Subcutaneous adipose tissue (tissue), 4 donors: ENCODE measurements around the gene ADORA2B. TPM values are rescaled to one million over a fixed set of nuclear protein-coding genes. Genes with fewer than 3 reads are reported as not detected.

Source experiments
- total RNA-seq, 4 donors: library from RNA; depleted of rRNA; stranded (reverse); fragments of >200 nt; gene quantifications; one replicate each; pipeline ENCODE4 v1.1.0, GENCODE V29; 2016
- TF ChIP-seq, protein P1 (sequence below): fragments of 450-650 bp; IDR thresholded peaks from one replicate; pipeline ENCODE4 v1.5.1; 2016; ENCODE audit warnings: low read depth, mild to moderate bottlenecking, control low read depth, antibody characterized with exemption, moderate library complexity

ADORA2B gene
- total RNA-seq, 4 donors from 2014 or later = 1.1 to 11.4 (median 1.3) TPM; not detected in 1

- TF ChIP-seq, protein P1, sequence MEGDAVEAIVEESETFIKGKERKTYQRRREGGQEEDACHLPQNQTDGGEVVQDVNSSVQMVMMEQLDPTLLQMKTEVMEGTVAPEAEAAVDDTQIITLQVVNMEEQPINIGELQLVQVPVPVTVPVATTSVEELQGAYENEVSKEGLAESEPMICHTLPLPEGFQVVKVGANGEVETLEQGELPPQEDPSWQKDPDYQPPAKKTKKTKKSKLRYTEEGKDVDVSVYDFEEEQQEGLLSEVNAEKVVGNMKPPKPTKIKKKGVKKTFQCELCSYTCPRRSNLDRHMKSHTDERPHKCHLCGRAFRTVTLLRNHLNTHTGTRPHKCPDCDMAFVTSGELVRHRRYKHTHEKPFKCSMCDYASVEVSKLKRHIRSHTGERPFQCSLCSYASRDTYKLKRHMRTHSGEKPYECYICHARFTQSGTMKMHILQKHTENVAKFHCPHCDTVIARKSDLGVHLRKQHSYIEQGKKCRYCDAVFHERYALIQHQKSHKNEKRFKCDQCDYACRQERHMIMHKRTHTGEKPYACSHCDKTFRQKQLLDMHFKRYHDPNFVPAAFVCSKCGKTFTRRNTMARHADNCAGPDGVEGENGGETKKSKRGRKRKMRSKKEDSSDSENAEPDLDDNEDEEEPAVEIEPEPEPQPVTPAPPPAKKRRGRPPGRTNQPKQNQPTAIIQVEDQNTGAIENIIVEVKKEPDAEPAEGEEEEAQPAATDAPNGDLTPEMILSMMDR = no peak
Measured at GRCh38 chr17:15910791-15911190, 34.1 kb upstream of the ADORA2B start.

DNA sequence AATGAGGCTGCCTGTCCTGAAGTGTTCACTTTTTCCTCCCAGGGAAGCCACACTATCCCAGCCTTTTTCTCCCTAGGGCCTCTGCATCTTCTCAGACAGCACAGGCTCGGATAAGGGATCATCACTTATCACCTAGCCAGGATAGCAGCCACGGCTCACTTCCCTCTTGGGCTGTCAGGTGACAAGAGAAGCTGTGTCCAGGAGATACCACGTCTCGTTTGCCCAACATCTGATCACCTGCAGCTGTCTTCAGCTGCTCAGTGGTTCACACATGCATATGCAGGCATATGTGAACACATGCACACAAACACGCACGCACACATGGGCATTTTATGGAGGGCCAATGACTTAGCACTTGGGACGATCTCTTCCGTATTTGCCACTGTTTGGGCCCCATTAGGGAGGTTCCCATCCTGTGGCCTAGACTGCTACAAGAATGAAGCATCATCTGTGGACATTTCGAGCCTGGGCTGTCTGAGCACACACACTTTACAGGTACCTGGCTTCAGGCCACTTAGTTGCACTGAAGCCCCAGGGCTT, 32.4 kb upstream of the ADORA2B start:
- TF ChIP-seq, protein P1 = no peak

DNA sequence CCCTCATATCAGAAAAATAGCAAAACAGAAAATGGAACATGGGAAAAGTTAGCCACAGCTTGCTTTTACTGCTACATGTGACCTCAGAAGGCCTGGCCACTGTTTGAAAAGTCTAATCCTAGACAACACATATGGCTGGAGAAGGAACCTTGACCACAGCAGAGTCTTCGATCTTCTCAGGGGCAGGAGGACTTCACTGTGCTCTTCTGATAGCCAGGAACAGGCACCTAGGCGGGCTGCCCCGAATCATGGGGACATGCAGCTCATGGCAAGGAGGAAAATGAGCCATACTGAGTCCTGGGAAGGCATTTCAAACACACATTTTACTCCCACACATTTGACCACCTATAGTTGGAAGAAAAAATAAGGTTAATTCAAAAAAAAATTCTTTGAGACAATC, 31.1 kb upstream of the ADORA2B start:
- TF ChIP-seq, protein P1 = no peak

GRCh38 chr17:15914400-15915170, 30.3 kb upstream of the ADORA2B start:
- TF ChIP-seq, protein P1 = no peak

- TF ChIP-seq, protein P1 = no peak
Measured at GRCh38 chr17:15915961-15916360, 29.0 kb upstream of the ADORA2B start.

- TF ChIP-seq, protein P1 = no peak
Measured at GRCh38 chr17:15917021-15917437, 27.9 kb upstream of the ADORA2B start.

GRCh38 chr17:15917438-15918027, 27.4 kb upstream of the ADORA2B start:
- TF ChIP-seq, protein P1 = no peak
